ENCODE measurements around the gene PICALM. TPM values are rescaled to one million over a fixed set of nuclear protein-coding genes. Genes with fewer than 3 reads are reported as not detected.

Gene PICALM
- total and polyA plus RNA-seq, 2 of the 8 experiments (the other 6 are each of a cell fraction or from before 2014, with no cell fraction given), result 69.4 to 71.3 TPM

GRCh38 chr11:86101941-86102407 lies 33.1 kb upstream of the PICALM start (continued):
- TF ChIP-seq BCL11A (IDR thresholded peaks at IDR 0.05; ENCODE audit: low read depth in 2 of 2, low read length in 2 of 2), result no peak
- TF ChIP-seq YY1 (IDR thresholded peaks at IDR 0.05; ENCODE audit: low read depth, low read length), result no peak
- TF ChIP-seq CHD2 (IDR thresholded peaks at IDR 0.05; ENCODE audit: low read length), result no peak
- no peak for TF ChIP-seq SP4 (IDR thresholded peaks at IDR 0.05; ENCODE audit: low read length)
- no peak for TF ChIP-seq EP300 (IDR thresholded peaks at IDR 0.05; ENCODE audit: borderline replicate concordance in 1 of 2, low read depth in 2 of 2, low read length in 2 of 2)

Data from H1 (cell line).